Activated CD4-positive, alpha-beta T cell treated with anti-CD3 and anti-CD28 coated beads, Interleukin-2, amount 50 U/mL, for 24 hours (primary cell): ENCODE results near the gene ETFBKMT.
"Not testable (repeated sequence)": the region's sequence is repeated elsewhere in the genome, so short reads cannot be mapped to it uniquely, and the experiment has no call there.

Source experiments
- DNase-seq, 2 donors: peaks; one replicate each; pipeline ENCODE4 v3.0.0-alpha.2; 2020; ENCODE audit warnings: low read depth in 1 of 2, low spot score in 1 of 2

Gene ETFBKMT

DNA sequence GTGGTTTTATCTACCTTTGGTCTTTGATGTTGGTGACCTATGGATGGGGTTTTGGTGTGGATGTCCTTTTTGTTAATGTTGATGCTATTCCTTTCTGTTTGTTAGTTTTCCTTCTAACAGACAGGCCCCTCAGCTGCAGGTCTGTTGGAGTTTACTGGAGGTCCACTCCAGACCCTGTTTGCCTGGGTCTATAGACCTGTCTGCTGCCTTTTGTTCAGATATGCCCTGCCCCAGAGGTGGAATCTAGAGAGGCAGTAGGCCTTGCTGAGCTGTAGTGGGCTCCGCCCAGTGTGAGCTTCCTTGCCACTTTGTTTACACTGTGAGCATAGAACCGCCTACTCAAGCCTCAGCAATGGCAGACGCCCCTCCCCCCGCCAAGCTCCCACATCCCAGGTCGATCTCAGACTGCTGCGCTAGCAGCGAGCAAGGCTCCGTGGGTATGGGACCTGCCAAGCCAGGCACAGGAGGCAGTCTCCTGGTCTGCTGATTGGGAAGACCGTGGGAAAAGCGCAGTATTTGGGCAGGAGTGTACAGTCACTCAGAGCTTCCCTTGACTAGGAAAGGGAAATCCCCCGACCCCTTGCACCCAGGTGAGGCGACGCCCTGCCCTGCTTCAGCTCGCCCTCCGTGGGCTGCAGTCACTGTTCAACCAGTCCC lies 59.2 kb downstream of the ETFBKMT start:
- DNase-seq, result not testable (repeated sequence)

DNA sequence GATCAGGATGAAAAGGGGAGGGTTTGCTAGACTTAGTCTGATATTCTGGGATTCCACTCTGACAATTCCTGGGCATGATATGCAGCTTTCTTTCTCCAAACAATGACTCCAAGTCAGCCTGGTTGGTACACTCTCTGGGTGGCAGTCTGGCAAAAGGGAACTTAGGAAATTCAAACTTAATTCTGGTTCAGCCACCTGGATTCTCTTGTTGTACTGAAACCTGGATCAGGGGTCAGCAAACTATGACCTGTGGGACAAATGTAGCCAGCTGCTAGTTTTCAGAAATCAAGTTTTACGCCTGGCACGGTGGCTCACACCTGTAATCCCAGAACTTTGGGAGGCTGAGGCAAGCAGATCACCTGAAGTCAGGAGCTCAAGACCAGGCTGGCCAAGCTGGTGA lies 63.1 kb downstream of the ETFBKMT start:
- no peak for DNase-seq
